A673 (cell line): ENCODE results near the gene RBCK1. TPM values are rescaled to one million over a fixed set of nuclear protein-coding genes. Genes with fewer than 3 reads are reported as not detected.

ENCODE experiments used
- BruUV-seq: library from RNA; stranded (reverse); fragments of 400-500 nt; replicated peaks from 2 replicates; lab custom pipeline; 2021; lab: Mats Ljungman, UMichigan
- CTCF ChIA-PET: fragments of 300-600 bp; sonication (Branson Sonifier 250); formaldehyde crosslinking; loops from one replicate; lab custom pipeline; 2022; ENCODE audit warnings: antibody characterized with exemption; lab: Charles Lee
- POLR2A ChIA-PET: fragments of 300-600 bp; sonication (Branson Sonifier 250); formaldehyde crosslinking; loops from one replicate; lab custom pipeline; 2022; ENCODE audit warnings: antibody characterized with exemption; ENCODE audit not compliant: low non-redundant PET; lab: Charles Lee
- DNase-seq: peaks from one replicate; pipeline ENCODE4 v3.0.0-alpha.2; 2015; ENCODE audit warnings: low spot score
- H3K27ac ChIP-seq: fragments of 200-600 bp; sonication (generic); 2 replicates; pipeline ENCODE4 v1.5.1; 2016; ENCODE audit warnings: mixed run types, low read depth, mild to moderate bottlenecking, mixed read lengths, antibody characterized with exemption, low read length; ENCODE audit not compliant: poor library complexity, severe bottlenecking
- H3K27me3 ChIP-seq: fragments of 200-600 bp; sonication (generic); replicated peaks from 2 replicates; pipeline ENCODE4 v1.6.1; 2017; ENCODE audit warnings: mixed run types, low read depth, mild to moderate bottlenecking, mixed read lengths, antibody characterized with exemption, low read length; ENCODE audit not compliant: insufficient read depth, poor library complexity
- H3K36me3 ChIP-seq: fragments of 200-600 bp; sonication (generic); 2 replicates; pipeline ENCODE4 v1.6.1; 2016; ENCODE audit warnings: mixed run types, mild to moderate bottlenecking, mixed read lengths, antibody characterized with exemption, low read length; ENCODE audit not compliant: insufficient read depth, poor library complexity, severe bottlenecking
- H3K4me1 ChIP-seq: fragments of 200-600 bp; sonication (generic); 2 replicates; pipeline ENCODE4 v1.6.1; 2017; ENCODE audit warnings: mixed run types, mild to moderate bottlenecking, mixed read lengths, antibody characterized with exemption, low read length; ENCODE audit not compliant: insufficient read depth, poor library complexity, severe bottlenecking
- H3K4me3 ChIP-seq: fragments of 200-600 bp; sonication (generic); 2 replicates; pipeline ENCODE4 v1.5.1; 2016; ENCODE audit warnings: low read depth, mixed run types, mild to moderate bottlenecking, mixed read lengths, low read length; ENCODE audit not compliant: poor library complexity, severe bottlenecking
- H3K9me3 ChIP-seq: fragments of 200-600 bp; sonication (generic); 2 replicates; pipeline ENCODE4 v1.6.1; 2016; ENCODE audit warnings: mixed run types, low read depth, mild to moderate bottlenecking, mixed read lengths, antibody characterized with exemption, low read length; ENCODE audit not compliant: poor library complexity, severe bottlenecking
- CTCF ChIP-seq: fragments of 300-800, 200-600 bp; sonication (generic); conservative IDR thresholded peaks from 2 replicates; pipeline ENCODE4 v1.5.1; 2017; ENCODE audit warnings: low read depth, mild to moderate bottlenecking, antibody characterized with exemption, low read length, moderate library complexity, mixed read lengths
- EZH2 ChIP-seq: fragments of 200-600 bp; sonication (generic); IDR thresholded peaks from 2 replicates; pipeline ENCODE4 v1.6.1; 2017; ENCODE audit warnings: borderline replicate concordance, low read depth, mild to moderate bottlenecking, mixed read lengths, antibody characterized with exemption, low read length; ENCODE audit not compliant: poor library complexity, severe bottlenecking
- intact Hi-C: fragments of 100-400 bp; cut with micrococcal nuclease; formaldehyde crosslinking; loops from one replicate; pipeline ENCODE4 v1.10.0; 2022; ENCODE audit not compliant: unreplicated experiment
- total RNA-seq: library from RNA; stranded (reverse); gene quantifications from 2 replicates; pipeline ENCODE4 v1.2.3, GENCODE V29; 2021

The RBCK1 gene
- total RNA-seq, 1 experiment from 2014 or later = 72.0 TPM

GRCh38 chr20:420166-420620 is 12.1 kb downstream of the RBCK1 start:
- intact Hi-C loops = no loop called here
- CTCF ChIA-PET = no interaction called here
- Histone ChIP-seq H3K4me1 (no peaks in the 10 kb centered on the region), H3K27ac (no peak overlapping the region), H3K9me3 (no peaks in the 10 kb centered on the region), H3K4me3 (no peak overlapping the region), H3K27me3 (no peaks in the 10 kb centered on the region), H3K36me3 (peaks cover 27% of the 10 kb centered on the region)
- TF ChIP-seq EZH2 (no peak), CTCF (no peak)
- no TSS peak for BruUV-seq
- POLR2A ChIA-PET = no interaction called here
- DNase-seq = no peak

GRCh38 chr20:420721-421574 is 12.8 kb downstream of the RBCK1 start:
- POLR2A ChIA-PET = no interaction called here
- Histone ChIP-seq H3K36me3 (peaks cover 27% of the 10 kb centered on the region), H3K27ac (no peak overlapping the region), H3K27me3 (no peaks in the 10 kb centered on the region), H3K4me1 (no peaks in the 10 kb centered on the region), H3K9me3 (no peaks in the 10 kb centered on the region), H3K4me3 (no peak overlapping the region)
- intact Hi-C loops = no loop called here
- DNase-seq = peak; percentile 20
- TF ChIP-seq EZH2 (no peak), CTCF (no peak)
- CTCF ChIA-PET = no interaction called here
- no TSS peak for BruUV-seq

- ChIA-PET POLR2A (no interaction called here), CTCF (no interaction called here)
- no peaks in the 10 kb centered on the region for H3K4me1 ChIP-seq
- H3K9me3 ChIP-seq = no peaks in the 10 kb centered on the region
- BruUV-seq = no TSS peak
- no peak overlapping the region for H3K27ac ChIP-seq
- no peak overlapping the region for H3K4me3 ChIP-seq
- TF ChIP-seq CTCF (no peak), EZH2 (no peak)
- intact Hi-C loops = no loop called here
- no peak for DNase-seq
- H3K36me3 ChIP-seq = peaks cover 27% of the 10 kb centered on the region
- H3K27me3 ChIP-seq = no peaks in the 10 kb centered on the region
Measured at GRCh38 chr20:421685-422250, 13.7 kb downstream of the RBCK1 start.
